Muscle of back (tissue), 13 donors: ENCODE results near the gene FOXD4L6. TPM values are rescaled to one million over a fixed set of nuclear protein-coding genes. Genes with fewer than 3 reads are reported as not detected.
"Not testable (repeated sequence)": the region's sequence is repeated elsewhere in the genome, so short reads cannot be mapped to it uniquely, and the experiment has no call there.

Source experiments
- DNase-seq, 3 donors: peaks; one replicate each; pipeline versions ENCODE4 v3.0.0 to v3.0.0-alpha.2; 2013
- long read RNA-seq, 9 donors: transcript quantifications; one replicate each; lab custom pipeline, GENCODE V29; 2026
- polyA plus RNA-seq, 10 donors: library from polyadenylated mRNA; unstranded; fragments of 120-200 nt; gene quantifications; one replicate each; pipeline ENCODE4 v1.2.1, GENCODE V29; 2013; ENCODE audit not compliant: insufficient read length in 10 of 10

FOXD4L6 gene
- polyA plus RNA-seq: under 1 TPM in 1 of 10 donors, not detected in 9; 0.11 TPM
- long read RNA-seq, donor 1: 0 reads
- long read RNA-seq, donor 2: 0 reads
- long read RNA-seq, donor 3: 0 reads
- long read RNA-seq, donor 4: 0 reads
- long read RNA-seq, donor 5, partial matches to known transcripts: 0 of 1 reads
- long read RNA-seq, donor 5, other reads (novel, unspliced or antisense): 0 of 1 reads
- long read RNA-seq, donor 6, partial matches to known transcripts: 0 of 1 reads
- long read RNA-seq, donor 6, other reads (novel, unspliced or antisense): 0 of 1 reads
- long read RNA-seq, donor 7: 0 reads
- long read RNA-seq, donor 8: 0 reads
- long read RNA-seq, donor 9: 0 reads

- DNase-seq: not testable (repeated sequence)
These were observed at the start of gene FOXD4L6 for GRCh38 chr9:41128581-41128980. Gene FOXD4L6 (minus strand): TSS chr9:41128681. CDS start chr9:41128383, 298 bp downstream.

GRCh38 chr9:41174994-41175393 lies 46.5 kb upstream of the FOXD4L6 start:
- not testable (repeated sequence) for DNase-seq

GRCh38 chr9:41150116-41150515 lies 21.6 kb upstream of the FOXD4L6 start:
- not testable (repeated sequence) for DNase-seq

GRCh38 chr9:41141878-41142277 lies 13.4 kb upstream of the FOXD4L6 start:
- not testable (repeated sequence) for DNase-seq

- not testable (repeated sequence) for DNase-seq
These were observed 1.6 kb downstream of the FOXD4L6 start for GRCh38 chr9:41126746-41127446.

GRCh38 chr9:41125936-41126335 lies 2.5 kb downstream of the FOXD4L6 start:
- DNase-seq: not testable (repeated sequence)

GRCh38 chr9:41125109-41125658 lies 3.3 kb downstream of the FOXD4L6 start:
- not testable (repeated sequence) for DNase-seq

GRCh38 chr9:41124250-41125108 lies 4.0 kb downstream of the FOXD4L6 start:
- DNase-seq: not testable (repeated sequence)

- not testable (repeated sequence) for DNase-seq
These were observed 4.7 kb downstream of the FOXD4L6 start for GRCh38 chr9:41123812-41124211.

- not testable (repeated sequence) for DNase-seq
These were observed 5.1 kb downstream of the FOXD4L6 start for GRCh38 chr9:41123396-41123795.

- not testable (repeated sequence) for DNase-seq
These were observed 7.8 kb downstream of the FOXD4L6 start for GRCh38 chr9:41120696-41121095.

- not testable (repeated sequence) for DNase-seq
These were observed 8.8 kb downstream of the FOXD4L6 start for GRCh38 chr9:41119719-41120118.

- not testable (repeated sequence) for DNase-seq
These were observed 9.2 kb downstream of the FOXD4L6 start for GRCh38 chr9:41119311-41119710.

GRCh38 chr9:41113348-41113747 lies 15.1 kb downstream of the FOXD4L6 start:
- DNase-seq: not testable (repeated sequence)

- not testable (repeated sequence) for DNase-seq
These were observed 17.1 kb downstream of the FOXD4L6 start for GRCh38 chr9:41111414-41111813.

GRCh38 chr9:41110913-41111312 lies 17.6 kb downstream of the FOXD4L6 start:
- DNase-seq: not testable (repeated sequence)

- not testable (repeated sequence) for DNase-seq
These were observed 19.2 kb downstream of the FOXD4L6 start for GRCh38 chr9:41109253-41109652.

- not testable (repeated sequence) for DNase-seq
These were observed 19.7 kb downstream of the FOXD4L6 start for GRCh38 chr9:41108816-41109215.

- not testable (repeated sequence) for DNase-seq
These were observed 21.9 kb downstream of the FOXD4L6 start for GRCh38 chr9:41106472-41107116.

GRCh38 chr9:41105557-41106253 lies 22.8 kb downstream of the FOXD4L6 start:
- DNase-seq: not testable (repeated sequence)
